Neuronal stem cell (in vitro differentiated cells): ENCODE data around the gene NOTO.
"Not testable (repeated sequence)": the region's sequence is repeated elsewhere in the genome, so short reads cannot be mapped to it uniquely, and the experiment has no call there.

Experiments
- DNase-seq: peaks from one replicate; pipeline ENCODE4 v3.0.0-alpha.2; 2013; ENCODE audit warnings: low spot score
- H2AFZ ChIP-seq: one replicate; pipeline ENCODE4 v1.6.1; 2013; ENCODE audit warnings: mild to moderate bottlenecking, low read length, inconsistent platforms
- H2AK5ac ChIP-seq: 2 replicates; pipeline ENCODE4 v1.6.1; 2013; ENCODE audit warnings: low read depth, mild to moderate bottlenecking, inconsistent platforms, low read length, moderate library complexity, mixed read lengths
- H2BK120ac ChIP-seq: 2 replicates; pipeline ENCODE4 v1.6.1; 2013; ENCODE audit warnings: low read depth, mild to moderate bottlenecking, inconsistent platforms, low read length, moderate library complexity, mixed read lengths
- H2BK12ac ChIP-seq: one replicate; pipeline ENCODE4 v1.6.1; 2013; ENCODE audit warnings: low read length, inconsistent platforms
- H2BK15ac ChIP-seq: 2 replicates; pipeline ENCODE4 v1.6.1; 2013; ENCODE audit warnings: mild to moderate bottlenecking, low read length, inconsistent platforms, mixed read lengths
- H2BK5ac ChIP-seq: one replicate; pipeline ENCODE4 v1.6.1; 2013; ENCODE audit warnings: inconsistent platforms, mild to moderate bottlenecking, low read length, moderate library complexity
- H3K14ac ChIP-seq: one replicate; pipeline ENCODE4 v1.6.1; 2013; ENCODE audit warnings: low read length, inconsistent platforms
- H3K18ac ChIP-seq: 2 replicates; pipeline ENCODE4 v1.6.1; 2013; ENCODE audit warnings: low read length, inconsistent platforms
- H3K23ac ChIP-seq: 2 replicates; pipeline ENCODE4 v1.6.1; 2013; ENCODE audit warnings: low read depth, mild to moderate bottlenecking, mixed read lengths, low read length, inconsistent platforms; ENCODE audit not compliant: poor library complexity
- H3K27ac ChIP-seq: replicated peaks from 3 replicates; pipeline ENCODE4 v1.5.1; 2013; ENCODE audit warnings: low read length, inconsistent platforms
- H3K27me3 ChIP-seq, 3 experiments: 2 replicates each; pipeline ENCODE4 v1.6.1; 2013; ENCODE audit warnings: low read length in 3 of 3, mild to moderate bottlenecking in 2 of 3, inconsistent platforms in 1 of 3, low read depth in 1 of 3, mixed read lengths in 1 of 3, moderate library complexity in 1 of 3; ENCODE audit not compliant: control insufficient read depth in 3 of 3, insufficient read depth in 3 of 3
- H3K36me3 ChIP-seq, 2 donors: replicated peaks in 1 of 2; 2 replicates each; pipeline ENCODE4 v1.6.1; 2013; ENCODE audit warnings: low read length in 2 of 2; ENCODE audit not compliant: control insufficient read depth in 2 of 2, insufficient read depth in 2 of 2
- H3K4ac ChIP-seq: 2 replicates; pipeline ENCODE4 v1.6.1; 2013; ENCODE audit warnings: inconsistent platforms, mild to moderate bottlenecking, low read length, moderate library complexity
- H3K4me1 ChIP-seq, 2 donors: 1 replicate in 1 of 2; 2 replicates in 1 of 2; pipeline ENCODE4 v1.6.1; 2013; ENCODE audit warnings: low read length in 2 of 2, low read depth in 1 of 2; ENCODE audit not compliant: control insufficient read depth in 2 of 2, insufficient read depth in 1 of 2
- H3K4me2 ChIP-seq: one replicate; pipeline ENCODE4 v1.6.1; 2013; ENCODE audit warnings: mild to moderate bottlenecking, low read length, inconsistent platforms; ENCODE audit not compliant: insufficient read depth, poor library complexity, severe bottlenecking
- H3K4me3 ChIP-seq, 2 donors: 2 replicates each; pipeline ENCODE4 v1.5.1; 2013; ENCODE audit warnings: low read length in 2 of 2, mild to moderate bottlenecking in 2 of 2, inconsistent platforms in 1 of 2, moderate library complexity in 1 of 2
- H3K79me1 ChIP-seq: one replicate; pipeline ENCODE4 v1.6.1; 2013; ENCODE audit warnings: low read depth, mild to moderate bottlenecking, inconsistent platforms, low read length, moderate library complexity
- H3K9ac ChIP-seq: one replicate; pipeline ENCODE4 v1.6.1; 2013; ENCODE audit warnings: mild to moderate bottlenecking, low read depth, low read length, inconsistent platforms; ENCODE audit not compliant: poor library complexity
- H3K9me3 ChIP-seq, 2 donors: replicated peaks in 1 of 2; 2 replicates each; pipeline versions ENCODE3 to v1.6.1; 2013; ENCODE audit warnings: low read length in 2 of 2, mild to moderate bottlenecking in 2 of 2, inconsistent platforms in 1 of 2, low read depth in 1 of 2, mixed read lengths in 1 of 2, moderate library complexity in 1 of 2; ENCODE audit not compliant: control insufficient read depth in 2 of 2, insufficient read depth in 1 of 2
- H4K8ac ChIP-seq: one replicate; pipeline ENCODE4 v1.6.1; 2013; ENCODE audit warnings: low read depth, mild to moderate bottlenecking, inconsistent platforms, low read length, moderate library complexity
- H4K91ac ChIP-seq: one replicate; pipeline ENCODE4 v1.6.1; 2013; ENCODE audit warnings: low read length, low read depth, mild to moderate bottlenecking, inconsistent platforms; ENCODE audit not compliant: poor library complexity
- WGBS, 2 donors: extraction: QIAGEN DNeasy Blood & Tissue Kit; methylation state at CpG; one replicate each; pipeline ENCODE4 v1.1.7; 2013; ENCODE audit warnings: missing lambda C conversion rate in 2 of 2, mixed read lengths in 1 of 2; ENCODE audit not compliant: insufficient read length in 2 of 2, insufficient replicate concordance in 1 of 2; ENCODE audit errors: extremely low coverage in 2 of 2; 5-methylcytosine and 5-hydroxymethylcytosine counted together

The NOTO gene

GRCh38 chr2:73197579-73197978 is 4.8 kb upstream of the NOTO start:
- Histone ChIP-seq H3K27me3 (peaks cover 9 to 60% (median 14%) of the 10 kb centered on the region in 3 experiments), H2BK12ac (no peak overlapping the region), H3K36me3 (no peaks in the 10 kb centered on the region), H3K9ac (no peak overlapping the region), H3K9me3 (peaks cover 0 to 10% of the 10 kb centered on the region in 2 donors), H2BK15ac (no peak overlapping the region), H3K23ac (no peak overlapping the region), H4K91ac (no peak overlapping the region), H2AK5ac (no peak overlapping the region), H3K14ac (no peak overlapping the region), H3K79me1 (no peaks in the 10 kb centered on the region), H2BK5ac (no peak overlapping the region), H2AFZ (no peak overlapping the region), H3K27ac (no peak overlapping the region), H3K4ac (no peak overlapping the region), H3K4me2 (no peak overlapping the region), H3K4me3 (no peak overlapping the region), H2BK120ac (no peak overlapping the region), H4K8ac (no peak overlapping the region), H3K4me1 (no peaks in the 10 kb centered on the region), H3K18ac (no peak overlapping the region)
- no peak for DNase-seq

GRCh38 chr2:73200281-73200680 is 2.1 kb upstream of the NOTO start:
- WGBS, 2 donors = no CpG with 5 or more reads among the region's 10 CpGs
- not testable (repeated sequence) for H3K79me1 ChIP-seq, H2BK5ac ChIP-seq, H2BK120ac ChIP-seq, H2AFZ ChIP-seq, H4K91ac ChIP-seq, H2BK15ac ChIP-seq, H2BK12ac ChIP-seq, H3K18ac ChIP-seq, H3K9ac ChIP-seq, H3K4me1 ChIP-seq, H3K9me3 ChIP-seq, H3K4me3 ChIP-seq, H3K4ac ChIP-seq, H3K23ac ChIP-seq, H3K14ac ChIP-seq, H3K4me2 ChIP-seq, H3K27ac ChIP-seq, DNase-seq, H3K36me3 ChIP-seq, H2AK5ac ChIP-seq, H4K8ac ChIP-seq
- peaks cover 18 to 75% (median 32%) of the 10 kb centered on the region in 3 experiments for H3K27me3 ChIP-seq

- H3K36me3 ChIP-seq = no peaks in the 10 kb centered on the region
- WGBS, 2 donors = no CpG with 5 or more reads among the region's 44 CpGs
These were observed 794 bp downstream of the NOTO start for GRCh38 chr2:73203055-73203681.

GRCh38 chr2:73205611-73206010 is 3.2 kb downstream of the NOTO start:
- H4K91ac ChIP-seq = no peak overlapping the region
- H3K18ac ChIP-seq = no peak overlapping the region
- H2BK15ac ChIP-seq = no peak overlapping the region
- no peak overlapping the region for H3K23ac ChIP-seq
- H3K14ac ChIP-seq = no peak overlapping the region
- H2AFZ ChIP-seq = no peak overlapping the region
- H3K9me3 ChIP-seq = peaks cover 0 to 10% of the 10 kb centered on the region in 2 donors
- no peak overlapping the region for H3K27ac ChIP-seq
- H3K9ac ChIP-seq = no peak overlapping the region
- no peak overlapping the region for H2BK120ac ChIP-seq
- H4K8ac ChIP-seq = no peak overlapping the region
- no peak overlapping the region for H2BK12ac ChIP-seq
- H3K79me1 ChIP-seq = no peaks in the 10 kb centered on the region
- H3K4me2 ChIP-seq = no peak overlapping the region
- H3K27me3 ChIP-seq = peaks cover 18 to 80% (median 32%) of the 10 kb centered on the region in 3 experiments
- no peaks in the 10 kb centered on the region for H3K36me3 ChIP-seq
- no peak overlapping the region for H2BK5ac ChIP-seq
- no peak for DNase-seq
- no peaks in the 10 kb centered on the region for H3K4me1 ChIP-seq
- no peak overlapping the region for H3K4ac ChIP-seq
- no CpG with 5 or more reads among the region's 6 CpGs for WGBS, 2 donors
- H3K4me3 ChIP-seq = no peak overlapping the region
- H2AK5ac ChIP-seq = no peak overlapping the region

More at GRCh38 chr2:73203055-73203681, 794 bp downstream of the NOTO start:
- H3K4ac ChIP-seq = no peak overlapping the region
- H3K23ac ChIP-seq = peak overlapping the region; percentile 34
- no peaks in the 10 kb centered on the region for H3K79me1 ChIP-seq
- H4K8ac ChIP-seq = no peak overlapping the region
- H3K14ac ChIP-seq = peak overlapping the region; percentile 71
- peak overlapping the region; percentile 81 for H2AFZ ChIP-seq
- H2BK12ac ChIP-seq = no peak overlapping the region
- H2BK15ac ChIP-seq = no peak overlapping the region
- no peak overlapping the region for H2AK5ac ChIP-seq
- H2BK120ac ChIP-seq = peak overlapping the region; percentile 61
- no peak overlapping the region for H2BK5ac ChIP-seq
- H3K4me3 ChIP-seq = peak overlapping the region in 1 of 2 donors; percentile 46
- no peaks in the 10 kb centered on the region for H3K4me1 ChIP-seq
- H4K91ac ChIP-seq = no peak overlapping the region
- no peak overlapping the region for H3K27ac ChIP-seq
- peak overlapping the region; percentile 60 for H3K9ac ChIP-seq
- peaks cover 18 to 73% (median 32%) of the 10 kb centered on the region in 3 experiments for H3K27me3 ChIP-seq
- H3K9me3 ChIP-seq = peaks cover 0 to 10% of the 10 kb centered on the region in 2 donors
- H3K18ac ChIP-seq = peak overlapping the region; percentile 76
- peak overlapping the region; percentile 62 for H3K4me2 ChIP-seq
- DNase-seq = no peak
